HK-2 (cell line): ENCODE measurements around the gene TMEM121.

Experiments
- DNase-seq: peaks from one replicate; pipeline ENCODE4 v3.0.0-alpha.2; 2018; ENCODE audit not compliant: unreplicated experiment

TMEM121 gene

GRCh38 chr14:105498430-105499255, 27.7 kb upstream of the TMEM121 start:
- DNase-seq, result no peak

DNA sequence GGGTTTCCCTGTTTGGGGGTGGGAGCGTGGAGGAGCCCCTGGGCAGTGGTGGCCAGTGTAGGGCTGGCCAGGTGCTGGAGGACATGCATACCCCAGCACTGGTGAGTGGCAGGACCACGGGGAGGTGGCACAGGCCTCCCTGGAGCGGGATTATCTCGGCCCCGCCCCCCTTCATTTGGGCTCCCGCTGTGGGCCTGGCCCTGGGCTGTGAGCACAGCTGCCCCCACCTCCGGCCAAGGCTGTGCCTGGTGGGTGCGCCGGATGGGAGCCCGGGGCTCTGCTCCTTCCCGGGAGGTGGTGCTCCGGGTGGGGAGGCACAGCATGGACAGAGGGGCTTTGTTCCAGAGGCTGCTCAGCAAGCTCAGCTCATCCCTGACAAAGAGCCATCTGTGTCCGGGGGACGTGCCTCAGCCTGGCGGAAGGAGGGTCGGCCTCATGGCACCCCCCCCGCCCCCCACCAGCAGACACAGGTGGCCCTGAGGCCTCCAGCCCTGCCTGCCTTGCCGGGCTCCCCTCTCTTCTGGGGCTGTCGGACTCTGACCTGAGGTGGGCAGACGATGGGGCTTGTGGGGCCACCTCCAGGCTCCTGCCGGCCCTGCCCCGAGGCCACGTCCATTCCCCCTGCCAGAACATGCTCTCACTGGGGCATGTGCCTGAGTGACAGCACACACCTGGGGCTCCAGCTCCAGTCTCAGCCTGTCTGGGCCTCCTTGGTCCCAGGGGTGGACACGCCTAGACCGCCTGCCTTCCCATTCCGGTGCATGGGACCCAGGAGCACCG, 26.9 kb upstream of the TMEM121 start:
- DNase-seq, result no peak

DNA sequence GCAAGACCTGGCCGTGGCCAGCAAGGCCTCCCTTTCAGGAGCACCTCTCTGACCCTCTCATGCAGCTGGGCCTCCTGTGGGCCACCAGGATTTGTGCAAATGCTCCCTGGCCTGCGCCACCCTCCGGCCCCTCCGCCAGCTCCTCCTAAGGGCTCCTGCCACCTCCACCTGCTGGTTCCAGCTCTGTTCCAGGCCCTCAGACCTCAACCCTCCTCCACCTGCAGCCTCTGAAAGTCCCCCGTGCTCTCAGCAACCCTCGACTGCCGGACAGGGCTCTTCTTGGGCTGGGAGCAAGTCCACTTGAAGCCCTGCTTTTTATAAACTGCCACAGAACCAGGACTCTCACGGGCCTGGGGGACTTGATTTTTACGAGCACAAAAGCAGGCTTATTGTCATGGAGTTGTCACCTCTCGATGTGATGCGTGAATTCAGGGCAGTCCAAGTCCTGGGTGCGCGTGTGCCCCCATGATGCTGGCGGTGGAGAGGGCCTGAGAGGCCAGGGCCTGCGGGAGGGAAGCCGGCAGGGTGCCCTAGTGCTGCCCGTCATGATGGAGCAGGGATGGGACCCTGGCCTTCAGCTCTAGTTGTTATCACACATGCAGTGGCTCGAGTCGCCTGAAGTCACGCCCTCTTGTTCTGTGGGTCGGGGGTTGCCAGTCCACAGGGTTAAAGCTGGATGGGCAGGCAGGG, 26.2 kb upstream of the TMEM121 start:
- DNase-seq, result no peak

- no peak for DNase-seq
Measured at GRCh38 chr14:105500726-105501101, 25.7 kb upstream of the TMEM121 start.

DNA sequence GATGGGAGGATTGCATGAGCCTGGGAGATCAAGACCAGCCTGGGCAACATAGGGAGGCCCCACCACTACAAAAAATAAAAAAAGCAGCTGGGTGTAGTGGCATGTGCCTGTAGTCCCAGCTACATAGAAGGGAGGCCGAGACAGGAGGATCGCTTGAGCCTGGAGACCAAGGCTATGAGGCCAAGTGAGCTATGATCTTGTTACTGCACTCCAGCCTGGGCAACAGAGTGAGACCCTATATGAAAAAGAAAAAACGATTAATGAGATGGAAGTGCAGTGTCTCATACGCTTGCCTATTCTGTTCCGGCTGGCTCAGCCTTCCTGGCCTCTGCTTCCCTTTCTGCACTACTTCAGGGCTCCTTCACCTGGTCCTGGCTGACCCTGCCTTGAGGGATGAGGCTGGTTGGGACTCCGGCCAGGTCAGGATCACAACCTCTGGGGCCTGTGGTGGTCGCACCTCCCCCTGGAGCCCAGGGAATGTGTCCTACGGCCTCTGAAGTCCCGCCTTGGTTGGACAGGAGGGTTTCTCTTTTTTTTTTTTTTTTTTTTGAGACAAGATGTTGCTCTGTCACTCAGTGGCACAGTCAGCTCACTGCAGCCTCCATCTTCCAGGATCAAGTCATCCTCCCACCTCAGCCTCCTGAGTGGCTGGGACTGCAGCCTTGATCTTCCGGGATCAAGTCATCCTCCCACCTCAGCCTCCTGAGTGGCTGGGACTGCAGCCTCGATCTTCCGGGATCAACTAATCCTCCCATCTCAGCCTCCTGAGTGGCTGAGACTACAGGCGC, 24.7 kb upstream of the TMEM121 start:
- DNase-seq, result no peak

GRCh38 chr14:105502446-105503295, 23.7 kb upstream of the TMEM121 start:
- DNase-seq, result no peak

- DNase-seq, result no peak
Measured at GRCh38 chr14:105503296-105503640, 23.1 kb upstream of the TMEM121 start.

GRCh38 chr14:105503935-105504692, 22.3 kb upstream of the TMEM121 start:
- DNase-seq, result no peak

DNA sequence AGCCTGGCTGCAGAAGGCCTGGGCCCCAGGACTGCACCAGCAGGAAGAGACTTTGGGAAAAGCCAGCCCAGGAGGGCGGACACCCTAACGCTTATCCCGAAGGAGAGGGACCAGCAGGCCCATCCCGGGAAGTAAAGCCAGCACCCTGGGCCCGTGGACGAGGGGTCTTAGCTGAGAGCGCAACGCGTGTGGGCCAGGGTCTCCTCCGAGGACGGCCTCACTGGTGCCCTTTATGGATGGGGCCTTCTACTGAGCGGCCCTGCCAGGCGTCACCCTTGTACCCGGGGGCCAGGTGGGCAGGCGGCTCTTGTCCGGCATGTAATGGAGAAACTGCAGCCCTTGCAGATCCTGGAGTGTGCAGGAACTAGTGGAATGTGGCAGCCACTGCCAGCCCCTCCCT, 21.3 kb upstream of the TMEM121 start:
- no peak for DNase-seq

- no peak for DNase-seq
Measured at GRCh38 chr14:105507247-105507646, 19.1 kb upstream of the TMEM121 start.

DNA sequence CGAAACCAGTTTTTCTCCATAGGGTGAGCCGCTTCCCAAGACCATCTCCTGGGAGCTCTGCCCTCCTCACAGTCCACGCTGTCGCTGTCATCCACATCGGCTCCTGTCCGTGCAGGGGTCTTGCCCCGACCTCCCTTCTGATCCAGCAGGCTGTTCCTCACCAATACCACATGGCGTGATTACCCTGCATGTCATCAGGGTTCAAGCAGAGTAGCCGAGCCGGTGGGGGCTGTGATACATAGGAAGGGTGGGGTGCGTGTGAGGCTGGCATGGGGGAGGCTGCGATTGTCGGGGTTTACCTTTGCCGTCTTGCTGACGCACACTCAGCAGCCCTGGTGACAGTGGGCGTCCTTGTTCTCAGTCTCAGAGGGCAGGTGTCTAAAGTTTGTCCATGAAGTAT, 18.3 kb upstream of the TMEM121 start:
- DNase-seq, result no peak

DNA sequence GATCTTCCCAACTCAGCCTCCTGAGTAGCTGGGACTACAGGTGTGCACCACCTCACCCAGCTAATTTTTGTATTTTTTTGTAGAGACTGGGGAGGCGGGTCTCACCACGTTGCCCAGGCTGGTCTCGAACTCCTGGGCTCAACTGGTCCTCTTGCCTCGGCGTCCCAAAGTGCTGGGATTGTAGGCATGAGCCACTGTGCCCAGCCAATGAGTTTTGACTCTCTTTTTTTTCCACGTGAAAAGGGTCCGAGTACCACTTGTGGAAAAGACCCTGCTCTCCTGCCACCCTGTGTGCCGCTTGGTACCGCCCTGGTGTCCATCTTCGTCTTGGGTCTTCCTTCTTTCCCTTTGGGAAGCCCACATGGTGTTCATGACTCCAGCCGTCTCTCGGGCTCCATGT, 17.8 kb upstream of the TMEM121 start:
- no peak for DNase-seq

DNA sequence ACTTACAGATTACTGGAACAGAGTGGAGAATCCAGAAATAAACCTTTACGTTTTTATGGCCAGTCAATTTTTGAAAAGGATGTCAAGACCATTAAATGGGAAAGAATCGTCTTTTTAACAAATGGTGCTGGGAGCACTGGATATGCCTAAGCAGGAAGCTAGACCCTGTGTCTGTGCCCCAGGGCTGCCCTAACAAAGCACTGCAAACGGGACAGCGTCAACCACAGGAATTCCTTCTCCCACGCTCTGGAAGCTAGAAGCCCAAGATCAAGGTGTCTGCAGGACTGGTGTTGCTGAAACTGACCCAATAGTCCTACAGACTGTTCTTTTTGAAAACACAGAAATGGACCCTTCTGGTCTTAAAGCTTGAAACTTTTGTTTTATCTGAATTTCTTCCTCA, 9.3 kb upstream of the TMEM121 start:
- DNase-seq, result no peak

DNA sequence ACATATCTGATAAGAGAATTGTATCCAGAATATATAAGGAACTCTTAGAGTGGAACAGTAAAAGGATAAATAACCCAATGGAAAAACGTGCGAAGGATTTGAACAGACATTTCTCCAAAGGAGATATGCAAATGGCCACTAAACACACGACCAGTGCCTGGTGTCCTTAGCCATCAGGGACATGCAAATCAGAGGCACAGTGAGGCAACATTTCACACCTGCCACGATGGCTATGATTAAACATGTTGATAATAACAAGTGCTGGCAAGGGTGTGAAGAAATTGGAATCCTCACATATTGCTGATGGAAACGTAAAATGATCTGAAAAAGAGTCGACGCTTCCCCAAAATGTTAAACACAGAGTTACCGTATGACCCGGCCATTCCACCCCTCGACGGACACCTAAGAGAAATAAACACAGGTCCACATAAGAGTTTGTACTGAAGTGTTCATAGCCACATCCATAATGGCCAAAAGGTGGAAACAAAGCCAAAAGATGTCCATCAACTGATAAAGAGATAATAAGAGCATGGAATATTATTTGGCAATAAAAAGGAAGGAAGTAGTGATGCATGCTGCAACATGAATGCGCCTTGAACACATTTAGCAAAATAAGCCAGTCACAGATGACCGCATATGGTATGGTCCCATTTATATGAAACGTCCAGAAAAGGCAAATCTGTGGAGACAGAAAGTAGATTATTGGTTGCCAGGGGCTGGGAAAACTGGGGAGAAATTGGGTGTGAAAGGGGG, 6.3 kb upstream of the TMEM121 start:
- no peak for DNase-seq

GRCh38 chr14:105525326-105525725, 1.1 kb upstream of the TMEM121 start:
- no peak for DNase-seq

DNA sequence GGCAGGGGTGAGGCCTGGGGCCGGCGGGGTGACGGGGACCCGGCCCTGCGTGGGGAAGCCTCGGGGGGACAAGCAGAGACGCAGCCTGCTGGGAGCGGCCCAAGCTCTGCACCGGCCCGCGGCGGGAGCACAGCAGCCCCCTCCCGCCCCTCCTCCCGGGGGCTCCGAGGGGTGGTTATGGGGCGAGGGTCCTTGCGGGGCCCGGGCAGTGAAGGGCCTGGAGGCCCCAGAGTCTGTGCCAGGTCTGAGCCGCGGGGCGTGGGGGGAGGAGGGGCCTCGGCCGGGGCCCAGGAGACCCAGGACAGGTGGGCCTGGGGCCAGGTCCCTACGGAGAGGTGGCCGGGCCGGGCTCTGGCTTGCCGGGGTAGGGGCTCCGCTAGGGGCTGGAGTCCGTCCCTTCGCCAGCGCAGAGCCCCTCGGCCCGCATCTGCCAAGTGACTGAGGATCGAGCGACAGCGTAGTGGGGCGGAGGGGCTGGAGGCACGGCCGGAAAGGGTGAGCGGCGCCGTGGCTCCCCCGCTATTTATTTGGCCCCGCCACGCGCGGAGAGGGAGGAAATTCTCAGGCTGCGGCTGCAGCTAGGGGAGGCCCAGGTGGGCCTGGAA, 495 bp downstream of the TMEM121 start:
- no peak for DNase-seq

DNA sequence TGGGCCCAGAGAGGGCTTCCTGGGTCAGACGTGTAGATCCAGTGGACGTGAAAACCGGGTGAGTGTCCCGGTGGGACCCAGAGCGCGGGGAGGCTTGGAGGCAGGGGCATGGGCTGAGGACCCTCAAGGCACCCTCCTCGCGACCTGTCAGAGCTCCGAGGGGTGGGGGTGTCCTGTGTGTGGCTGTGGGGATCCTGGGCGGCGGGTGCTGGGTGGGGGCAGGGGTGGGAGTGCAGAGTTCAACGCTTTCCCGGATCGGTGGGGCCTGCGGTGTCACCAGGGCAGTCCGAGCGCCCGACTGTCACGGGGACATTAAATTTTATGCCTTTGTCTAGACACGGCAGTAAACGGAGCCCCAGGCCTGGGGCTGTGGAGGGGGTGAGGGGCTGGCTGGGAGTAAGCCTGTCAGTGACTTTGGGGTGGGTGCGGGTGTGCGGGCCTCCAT, 1.0 kb downstream of the TMEM121 start:
- no peak for DNase-seq

DNA sequence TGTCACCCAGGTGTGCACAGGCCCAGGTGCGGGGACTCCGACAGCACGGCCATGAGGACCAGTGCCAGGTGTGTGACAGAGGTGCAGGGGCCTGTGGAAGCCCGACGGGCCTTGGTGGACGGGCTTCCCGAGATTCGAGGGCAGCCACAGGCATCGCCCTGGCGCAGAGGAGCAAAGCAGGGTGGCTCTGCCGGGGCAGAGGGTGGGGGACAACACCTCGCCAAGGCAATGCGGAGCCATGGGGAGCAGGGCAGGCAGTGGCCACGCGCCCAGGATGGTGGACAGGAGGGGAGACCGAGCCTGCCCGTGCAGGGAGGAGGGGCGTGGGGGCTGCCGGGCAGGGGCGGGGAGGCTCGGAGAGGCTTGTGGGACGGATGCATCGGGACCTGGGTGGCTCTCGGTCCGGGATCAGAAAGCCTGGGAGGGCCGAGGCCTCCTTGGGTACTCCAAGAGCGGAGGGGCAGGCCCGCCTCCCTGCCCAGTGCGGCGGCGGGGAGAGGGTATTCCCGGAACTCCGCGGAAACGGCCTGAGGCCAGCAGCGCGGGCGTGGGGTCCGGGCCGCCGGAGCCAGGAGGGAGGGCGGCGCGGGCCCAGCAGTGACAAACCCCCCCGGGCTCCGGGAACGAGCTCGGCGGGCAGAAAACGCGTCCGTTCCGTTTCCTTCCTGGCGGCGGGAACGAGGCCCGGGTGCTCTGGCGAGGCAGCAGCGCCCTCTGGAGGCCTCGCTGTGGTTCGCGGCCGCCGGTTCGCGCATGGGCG, 1.6 kb downstream of the TMEM121 start:
- peak; percentile 80 for DNase-seq
